ENCODE measurements around the gene POLR3GL. TPM values are rescaled to one million over a fixed set of nuclear protein-coding genes. Genes with fewer than 3 reads are reported as not detected.
A peak's percentile ranks its signal among the peaks of the same experiment; 100 is the strongest.

POLR3GL gene
- total RNA-seq, 1 experiment from 2014 or later: 7.9 TPM

DNA sequence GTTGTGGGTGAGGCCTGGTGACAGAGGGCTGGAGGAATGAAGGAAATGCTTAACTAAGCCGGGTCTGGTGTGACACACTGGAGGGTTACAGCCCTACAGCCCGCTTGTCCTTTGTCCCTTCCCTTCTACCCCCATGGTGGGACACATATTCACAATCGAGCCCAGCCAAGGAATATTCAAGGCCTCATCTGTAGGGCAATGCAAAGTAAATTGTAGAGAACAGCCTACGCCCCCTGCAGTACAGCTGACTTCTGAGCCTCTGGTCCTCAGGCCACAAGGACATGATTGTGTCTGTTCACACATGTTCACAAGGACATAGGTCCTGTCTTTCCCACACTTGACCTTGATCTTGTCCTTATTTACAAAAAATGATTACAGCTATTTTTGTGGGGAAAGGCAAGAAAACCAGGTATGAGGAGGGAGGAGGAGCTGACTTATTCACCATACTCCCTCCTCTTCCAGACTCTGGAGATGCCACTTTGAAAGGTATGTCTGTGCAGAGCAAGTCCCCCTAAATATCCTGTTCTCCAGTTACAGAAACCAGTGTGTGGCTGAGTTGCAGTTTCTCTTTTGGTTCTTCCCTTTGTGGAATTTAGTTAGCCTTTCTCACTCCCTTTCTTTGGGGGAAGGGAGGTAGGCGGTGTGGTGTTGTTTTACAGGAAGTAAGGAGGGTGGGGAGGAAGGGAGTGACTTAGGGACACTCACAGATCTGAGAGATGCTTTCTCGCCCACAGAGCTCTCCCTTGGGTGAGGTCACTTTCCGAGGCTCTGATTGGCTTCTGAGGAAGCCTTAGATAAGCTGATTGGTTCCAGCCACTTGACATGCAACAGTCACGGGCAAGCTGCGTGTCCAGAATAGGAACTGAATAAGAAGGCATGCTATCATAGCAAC lies 14.6 kb downstream of the POLR3GL start:
- Histone ChIP-seq H3K4me1 (ENCODE audit: insufficient read depth, low read length) (peaks cover 7% of the 10 kb centered on the region), H3K79me1 (ENCODE audit: insufficient read depth, low read depth, low read length, poor library complexity, severe bottlenecking) (no peaks in the 10 kb centered on the region), H4K5ac (ENCODE audit: insufficient read length, low read depth, low read length) (peak overlapping the region; percentile 17), H2AFZ (ENCODE audit: low read length) (no peak overlapping the region), H3K23me2 (ENCODE audit: insufficient read length, low read depth, low read length, poor library complexity, severe bottlenecking) (no peaks in the 10 kb centered on the region), H2BK120ac (ENCODE audit: low read depth, low read length, poor library complexity, severe bottlenecking) (no peak overlapping the region), H3K4me2 (ENCODE audit: insufficient read depth, insufficient read length, low read length) (peak overlapping the region; percentile 42), H3K9ac (ENCODE audit: extremely low read depth, insufficient read length, low read length) (peak overlapping the region; percentile 28), H3K14ac (ENCODE audit: insufficient read depth, low read length) (peak overlapping the region; percentile 13; the same call in 1 of the 2 replicates), H4K91ac (ENCODE audit: insufficient read length, low read depth, low read length) (no peak overlapping the region), H2BK15ac (ENCODE audit: low read depth, low read length) (no peak overlapping the region), H3K79me2 (ENCODE audit: insufficient read depth, low read length) (no peaks in the 10 kb centered on the region), H2AK5ac (ENCODE audit: insufficient read length, low read length) (no peak overlapping the region), H3K56ac (ENCODE audit: insufficient read length, low read depth, low read length) (no peak overlapping the region), H3K27ac (ENCODE audit: insufficient read length, low read depth, low read length) (peak overlapping the region; percentile 95), H2BK5ac (ENCODE audit: insufficient read length, low read length) (no peak overlapping the region), H3K4ac (ENCODE audit: low read depth, low read length) (no peak overlapping the region), H3K23ac (ENCODE audit: insufficient read length, low read depth, low read length) (no peak overlapping the region), H2BK20ac (ENCODE audit: low read depth, low read length, poor library complexity, severe bottlenecking) (no peak overlapping the region), H3K9me3 (ENCODE audit: control insufficient read depth, low read depth, low read length) (no peaks in the 10 kb centered on the region), H3T11ph (ENCODE audit: low read length) (peak overlapping the region; percentile 23), H3K27me3 (ENCODE audit: insufficient read depth, low read length) (no peaks in the 10 kb centered on the region), H4K20me1 (ENCODE audit: control insufficient read depth, insufficient read depth, insufficient read length) (no peaks in the 10 kb centered on the region), H3K18ac (ENCODE audit: insufficient read length, low read depth, low read length) (peak overlapping the region; percentile 32), H2BK12ac (ENCODE audit: insufficient read length, low read depth, low read length) (peak overlapping the region; percentile 1), H4K8ac (replicated peaks; ENCODE audit: insufficient read length, low read depth, low read length) (peak overlapping the region; percentile 10)
- no CpG with 5 or more reads among the region's 9 CpGs for WGBS (ENCODE audit: extremely low coverage, insufficient read length, low lambda C conversion rate)
- Mint-ChIP-seq H3K4me3 (no peak overlapping the region), H3K27me3 (ENCODE audit: low read depth) (peaks cover 5% of the 10 kb centered on the region), H3K27ac (no peak overlapping the region), H3K36me3 (ENCODE audit: insufficient read depth in 1 of 3, low read depth in 3 of 3) (no peaks in the 10 kb centered on the region), H3K4me1 (peaks cover 7 to 17% of the 10 kb centered on the region in 2 experiments), H3K9me3 (no peaks in the 10 kb centered on the region)
- peak; percentile 60 for TF ChIP-seq CTCF (conservative IDR thresholded peaks at IDR 0.05)
- DNase-seq: peak; percentile 95

Measured in H9 (cell line).